HG03103 (cell line): ENCODE measurements around the gene EIF4G1.

Experiments used
- ATAC-seq: cut with Tn5 transposase; IDR thresholded peaks from one replicate; pipeline ENCODE4 v1.9.1; 2021; ENCODE audit warnings: low read depth; ENCODE audit not compliant: unreplicated experiment

EIF4G1 gene

DNA sequence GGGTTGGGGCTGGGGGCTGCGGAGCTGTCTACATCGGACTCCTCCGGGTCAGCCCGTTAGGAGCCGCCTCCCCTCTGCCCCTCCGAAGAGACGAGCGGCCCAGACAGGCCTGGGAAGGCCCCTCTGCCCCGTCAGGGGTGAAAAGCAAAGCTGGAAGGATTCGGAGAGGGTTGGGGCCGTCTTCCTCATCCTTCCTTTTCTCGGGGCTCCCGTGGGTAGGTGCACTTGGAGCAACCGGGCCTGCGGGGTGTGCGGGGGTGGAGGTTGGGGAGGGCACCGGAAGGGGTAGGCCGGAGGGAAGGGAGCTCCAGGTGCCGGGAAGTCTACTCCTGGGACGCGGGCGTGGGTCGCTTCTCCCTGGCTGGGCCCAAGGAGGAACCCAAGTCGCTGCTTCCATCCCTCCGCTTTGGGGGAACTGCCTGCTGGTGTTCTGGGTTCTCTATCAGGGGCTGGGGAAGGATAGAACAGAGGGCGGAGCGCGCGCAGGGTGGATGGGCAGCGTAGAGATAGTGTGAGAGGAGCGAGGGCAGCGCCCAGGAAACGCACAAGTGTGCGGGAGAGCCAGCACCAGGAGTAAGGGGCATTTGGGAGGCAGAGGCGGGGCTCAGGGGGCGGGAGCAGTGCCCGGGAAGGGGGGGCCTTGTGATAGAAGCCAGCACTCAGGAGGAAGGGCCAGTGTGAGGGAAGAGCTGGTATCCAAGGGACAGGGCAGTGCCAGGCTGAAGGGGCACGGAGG, 47.7 kb downstream of the EIF4G1 start:
- ATAC-seq, result no peak

GRCh38 chr3:184362668-184363546, 48.5 kb downstream of the EIF4G1 start:
- peak; percentile 83 for ATAC-seq

- ATAC-seq, result no peak
Observed at GRCh38 chr3:184366619-184367289, 52.3 kb downstream of the EIF4G1 start.

DNA sequence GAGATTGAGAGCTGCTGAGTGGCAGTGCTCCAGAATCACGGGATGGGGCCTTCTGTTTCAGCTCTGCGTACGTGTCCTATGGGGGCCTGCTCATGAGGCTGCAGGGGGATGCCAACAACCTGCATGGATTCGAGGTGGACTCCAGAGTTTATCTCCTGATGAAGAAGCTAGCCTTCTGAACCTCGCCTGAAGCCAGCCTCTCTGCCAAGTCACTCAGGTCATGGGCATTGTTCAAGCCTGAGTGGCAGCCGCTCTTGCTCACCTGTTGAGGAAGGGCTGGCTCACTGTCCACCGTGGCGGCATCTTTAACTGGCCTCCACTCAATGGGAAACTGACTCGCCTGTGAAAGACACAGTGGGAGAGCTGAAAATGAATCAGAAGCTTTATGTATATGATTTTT, 53.7 kb downstream of the EIF4G1 start:
- no peak for ATAC-seq

DNA sequence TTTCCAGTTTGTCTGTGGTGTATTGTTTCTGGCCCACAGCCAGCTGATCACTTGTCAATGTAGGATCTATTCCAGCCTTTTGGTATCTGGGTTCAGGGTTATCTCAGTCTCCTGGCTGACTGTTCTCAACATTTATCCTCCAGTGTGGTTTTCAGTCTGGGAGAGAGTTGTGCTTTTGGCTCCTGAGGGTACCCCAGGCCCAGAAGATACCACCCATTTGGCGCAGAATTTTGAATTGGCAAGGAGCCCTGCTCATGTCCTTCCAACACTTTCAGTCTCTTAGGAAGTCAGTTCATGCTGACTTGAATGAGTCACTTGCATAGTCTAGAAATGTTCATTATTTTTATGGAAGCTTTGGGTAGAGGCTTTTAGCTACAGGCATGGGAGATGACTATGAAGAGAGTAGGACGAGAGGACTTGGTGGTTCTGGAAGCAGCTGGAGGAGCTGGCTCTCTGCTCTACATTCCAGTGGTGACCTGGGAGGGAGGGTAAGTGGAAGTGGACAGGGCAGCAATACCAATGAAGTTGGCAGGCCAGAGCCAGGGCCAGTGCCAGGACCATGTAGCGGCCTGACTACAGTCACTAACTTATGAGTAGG, 54.3 kb downstream of the EIF4G1 start:
- no peak for ATAC-seq

DNA sequence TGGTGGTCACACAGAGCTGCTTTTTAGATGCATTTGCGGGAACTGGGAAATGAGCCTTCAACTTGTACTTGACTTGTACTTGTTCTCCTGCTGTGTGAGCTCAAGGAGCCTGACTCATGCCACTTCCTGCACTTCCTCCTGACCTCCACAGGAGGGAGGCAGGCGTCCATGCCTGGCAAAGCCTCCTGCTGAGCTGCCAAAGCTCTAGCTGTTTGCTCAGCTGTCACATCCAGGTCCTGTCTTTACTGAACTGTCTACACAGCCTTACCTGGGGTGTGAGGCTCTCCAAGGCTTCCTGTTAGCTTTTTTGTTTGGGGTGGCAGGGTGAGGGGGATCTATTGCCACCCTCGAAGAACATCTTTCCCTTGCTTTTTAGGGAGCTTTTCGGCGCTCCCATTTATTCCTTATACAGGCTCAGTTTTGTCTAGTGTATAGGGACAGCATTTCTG, 57.2 kb downstream of the EIF4G1 start:
- no peak for ATAC-seq

DNA sequence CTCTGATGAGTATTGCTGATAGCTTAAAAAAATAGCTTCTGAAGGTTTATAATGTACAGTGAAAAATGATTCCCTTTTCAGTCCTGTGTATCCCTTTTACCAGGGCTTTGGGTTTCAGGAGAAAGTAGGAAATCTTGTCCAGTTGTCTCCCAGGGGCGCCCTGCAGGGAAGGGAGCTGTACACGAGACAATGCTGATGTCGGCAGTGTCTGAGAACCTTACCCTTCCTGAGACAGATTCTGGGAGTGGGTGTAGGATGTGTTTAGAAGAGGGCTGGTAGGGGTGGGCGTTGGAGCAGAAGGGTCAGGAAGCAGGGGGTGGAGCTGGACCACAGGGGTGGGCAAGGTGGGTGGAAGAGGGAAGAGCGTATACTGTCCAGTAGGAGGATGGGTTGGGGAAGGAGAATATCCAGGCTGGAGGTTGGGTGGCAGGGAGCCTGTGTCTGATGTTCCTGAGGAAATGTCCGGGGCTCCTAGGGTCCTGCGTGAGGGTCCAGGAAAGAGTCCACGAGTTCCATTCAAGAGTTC, 58.0 kb downstream of the EIF4G1 start:
- no peak for ATAC-seq

- ATAC-seq, result no peak
Observed at GRCh38 chr3:184372911-184373310, 58.5 kb downstream of the EIF4G1 start.

DNA sequence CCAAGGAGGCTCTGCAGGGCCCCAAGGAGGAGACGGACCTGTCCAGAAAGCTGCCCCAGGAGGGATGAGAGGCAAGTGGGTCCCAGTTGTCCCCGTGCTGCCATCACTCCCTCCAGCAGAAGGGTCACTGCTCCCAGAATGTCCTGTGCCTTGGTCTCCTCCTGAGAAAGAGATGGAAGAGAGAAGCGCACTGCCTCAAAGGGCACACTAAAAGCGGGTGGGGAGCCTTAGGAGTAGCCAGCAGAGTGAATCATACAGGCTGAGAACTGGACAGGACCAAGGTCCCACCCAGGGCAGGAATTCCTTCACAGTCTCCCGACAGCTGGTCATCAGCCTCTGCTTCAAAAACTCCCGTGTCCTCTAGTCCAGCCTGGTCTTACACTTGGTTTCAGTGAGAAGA, 59.0 kb downstream of the EIF4G1 start:
- ATAC-seq, result no peak

DNA sequence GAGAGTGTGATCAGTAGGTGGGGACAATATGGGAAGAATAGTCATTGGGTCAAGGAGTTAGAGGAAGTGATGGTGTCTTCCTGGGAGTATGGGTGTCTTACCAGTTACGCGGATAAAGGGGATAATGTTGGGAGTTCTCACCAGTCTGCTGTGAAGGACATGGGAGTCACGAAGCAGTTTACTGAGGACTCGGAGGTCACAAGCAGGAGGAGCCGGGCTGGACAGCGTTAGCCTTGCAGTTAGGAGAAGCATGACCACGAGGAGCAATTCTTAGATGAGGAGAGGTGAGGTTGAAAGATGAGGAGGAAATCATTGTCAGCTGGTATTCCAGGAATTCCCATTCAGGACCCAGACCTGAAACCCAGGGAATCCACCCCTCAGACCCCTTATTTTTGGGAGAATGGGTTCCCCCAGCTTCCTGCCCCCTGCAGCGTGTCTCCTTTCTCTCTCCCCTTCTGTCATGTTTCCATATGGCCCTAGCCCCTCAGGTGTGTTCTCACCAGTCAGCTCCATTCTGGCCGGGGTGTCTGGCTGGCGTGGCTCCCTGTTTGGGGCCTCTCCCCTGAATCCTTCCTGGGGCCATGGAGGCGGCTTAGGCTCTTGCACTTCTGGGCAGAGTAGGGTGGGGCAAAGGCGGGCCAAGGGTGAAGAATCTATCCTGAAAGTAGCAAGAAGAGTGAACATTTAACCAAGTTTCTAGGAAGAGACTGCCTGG, 61.5 kb downstream of the EIF4G1 start:
- ATAC-seq, result no peak

DNA sequence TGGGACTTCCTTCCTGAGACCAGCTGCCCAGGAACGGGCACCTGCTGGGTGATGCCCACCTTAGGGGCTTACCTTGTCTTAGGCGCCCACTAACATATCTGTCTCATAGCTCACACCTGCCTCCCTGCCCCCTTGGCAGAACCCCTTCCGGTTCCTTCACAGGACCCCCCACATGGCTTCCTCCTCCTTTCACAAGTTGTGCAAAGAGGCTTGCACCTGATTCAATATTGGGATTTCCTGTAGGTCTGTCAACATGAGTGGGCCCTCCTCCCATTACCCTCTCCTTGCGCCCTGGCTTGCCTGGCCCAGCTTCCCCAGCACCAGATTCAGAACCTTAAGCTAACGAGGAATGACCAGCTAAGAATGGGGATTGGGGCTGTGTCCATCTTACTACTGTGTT, 63.0 kb downstream of the EIF4G1 start:
- no peak for ATAC-seq

DNA sequence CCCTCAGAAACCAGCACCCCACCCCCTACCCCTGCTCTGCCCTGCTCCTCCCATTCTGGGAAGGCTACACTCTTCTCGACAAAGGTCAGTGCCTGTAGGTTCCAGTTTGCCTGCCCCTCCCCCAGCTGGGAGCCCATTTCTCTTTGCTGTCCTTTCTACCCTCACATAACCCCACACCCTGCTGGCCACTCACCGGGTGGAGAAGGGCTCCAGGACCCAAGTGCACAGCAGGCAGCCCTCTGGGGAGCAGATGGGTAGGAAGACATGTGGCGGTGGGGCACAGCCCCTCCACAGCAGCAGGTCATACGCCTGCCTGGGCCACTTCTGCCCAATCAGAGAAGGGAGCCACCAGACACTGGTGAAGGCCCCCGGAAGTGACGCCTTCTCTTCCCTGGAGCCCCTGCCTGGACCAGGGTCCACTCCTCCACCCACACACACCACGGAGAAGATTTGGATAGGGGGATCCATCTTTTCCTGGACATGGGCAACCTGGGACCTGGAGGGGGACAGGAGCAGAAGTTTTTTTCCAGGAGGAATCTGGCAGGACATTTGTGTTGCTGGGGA, 63.6 kb downstream of the EIF4G1 start, which contains the start of gene THPO:
Gene THPO (minus strand): TSS at position 326 of the 564 bp plus-strand sequence. CDS start 1,948 bp downstream, outside the sequence.
- no peak for ATAC-seq

DNA sequence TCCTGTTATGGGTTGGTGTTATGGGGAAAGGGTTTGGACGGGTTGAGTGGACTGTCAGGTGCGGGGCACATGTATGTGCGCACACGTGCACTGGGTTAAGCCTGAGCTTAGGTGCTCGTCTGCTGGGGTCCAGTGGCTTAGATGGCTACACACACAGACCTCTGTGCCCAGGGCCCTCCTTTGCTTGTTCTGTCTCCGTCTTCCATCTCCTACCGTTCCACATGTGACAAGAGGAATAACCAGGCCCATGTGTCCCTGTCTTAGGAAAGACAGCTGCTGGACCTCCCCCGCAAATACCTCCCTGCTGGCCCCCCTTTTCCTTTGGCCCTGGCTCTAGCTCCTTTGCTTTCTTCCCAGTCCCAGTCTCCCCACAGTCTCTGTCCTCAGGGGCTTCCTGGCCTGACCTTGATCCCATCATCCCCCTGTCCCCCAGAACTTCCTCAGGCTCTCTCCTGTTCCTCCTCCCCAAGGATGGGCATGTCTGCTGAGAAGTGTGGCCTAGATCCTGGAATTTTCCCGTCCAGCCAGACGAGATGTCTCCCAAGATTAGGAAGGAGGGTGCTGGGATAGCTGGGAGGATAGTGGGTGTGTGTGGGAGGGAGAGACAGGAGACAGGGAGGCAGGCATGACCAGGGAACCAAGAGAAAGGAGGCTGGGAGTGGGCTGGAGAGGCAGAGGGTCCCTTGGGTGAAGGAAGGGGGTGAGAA, 64.4 kb downstream of the EIF4G1 start:
- ATAC-seq, result no peak

- ATAC-seq, result no peak
Observed at GRCh38 chr3:184379358-184380184, 65.2 kb downstream of the EIF4G1 start, which contains the start of gene CHRD. Gene CHRD, plus strand, starts transcription at chr3:184380054. Its CDS starts 265 bp downstream, at chr3:184380319.

- ATAC-seq, result no peak
Observed at GRCh38 chr3:184380185-184380626, 65.8 kb downstream of the EIF4G1 start.

DNA sequence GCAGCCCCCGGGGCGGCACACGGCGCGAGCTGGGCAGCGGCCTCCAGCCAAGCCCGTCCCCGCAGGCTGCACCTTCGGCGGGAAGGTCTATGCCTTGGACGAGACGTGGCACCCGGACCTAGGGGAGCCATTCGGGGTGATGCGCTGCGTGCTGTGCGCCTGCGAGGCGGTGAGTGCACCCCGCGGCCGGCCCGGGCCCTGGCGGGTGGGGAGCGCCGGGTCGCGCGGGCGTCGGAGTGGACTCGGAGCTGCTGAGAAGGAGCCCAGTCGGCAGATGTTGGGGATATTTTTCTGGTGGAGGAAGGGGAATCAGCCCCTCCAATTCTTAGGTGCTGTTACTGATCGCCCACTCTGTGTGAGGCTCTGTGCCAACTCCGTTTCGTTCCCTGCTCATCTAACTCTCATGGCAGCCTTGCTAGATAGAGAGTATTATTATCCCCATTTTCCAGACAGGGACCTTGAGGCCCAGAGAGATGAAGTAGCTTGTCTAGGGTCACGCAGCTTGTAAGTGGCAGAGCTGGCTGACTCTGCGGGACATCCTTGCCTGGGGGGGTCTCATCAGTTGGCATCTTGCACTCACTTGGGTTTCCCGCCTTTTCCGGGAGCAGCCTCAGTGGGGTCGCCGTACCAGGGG, 66.3 kb downstream of the EIF4G1 start:
- ATAC-seq, result no peak
